SK-N-MC (cell line): ENCODE results near the gene LENEP.

Experiments used
- DNase-seq: peaks from one replicate; pipeline ENCODE4 v3.0.0-alpha.2; 2011; ENCODE audit warnings: low read depth, low spot score
- H3K27ac ChIP-seq: fragments of 200-600 bp; sonication (generic); 2 replicates; pipeline ENCODE4 v1.5.1; 2016; ENCODE audit warnings: mixed run types
- H3K36me3 ChIP-seq: fragments of 200-600 bp; sonication (generic); 2 replicates; pipeline ENCODE4 v1.6.1; 2017; ENCODE audit warnings: antibody characterized with exemption, low read length, mixed read lengths; ENCODE audit not compliant: insufficient read depth
- H3K4me3 ChIP-seq: fragments of 200-600 bp; sonication (generic); 2 replicates; pipeline ENCODE4 v1.5.1; 2016
- H3K9ac ChIP-seq: fragments of 200-600 bp; sonication (generic); 2 replicates; pipeline ENCODE4 v1.8.0; 2017; ENCODE audit warnings: mixed run types, mixed read lengths; ENCODE audit not compliant: insufficient read length
- H3K9me3 ChIP-seq: fragments of 200-600 bp; sonication (generic); 2 replicates; pipeline ENCODE4 v1.6.1; 2017; ENCODE audit warnings: low read depth, mild to moderate bottlenecking, antibody characterized with exemption, low read length, moderate library complexity, mixed read lengths
- EZH2 ChIP-seq: fragments of 200-600 bp; sonication (generic); IDR thresholded peaks from one replicate; pipeline ENCODE4 v1.6.1; 2017; ENCODE audit warnings: antibody characterized with exemption
- FOXP2 ChIP-seq: optimal IDR thresholded peaks from 2 replicates; pipeline ENCODE3; 2011; ENCODE audit warnings: mild to moderate bottlenecking, moderate library complexity; ENCODE audit not compliant: insufficient read depth; ENCODE audit errors: extremely low read length, control extremely low read depth
- POLR2AphosphoS5 ChIP-seq: IDR thresholded peaks from 2 replicates; pipeline ENCODE4 v1.6.1; 2012; ENCODE audit warnings: mild to moderate bottlenecking, low read depth, low read length, borderline replicate concordance

Gene LENEP

DNA sequence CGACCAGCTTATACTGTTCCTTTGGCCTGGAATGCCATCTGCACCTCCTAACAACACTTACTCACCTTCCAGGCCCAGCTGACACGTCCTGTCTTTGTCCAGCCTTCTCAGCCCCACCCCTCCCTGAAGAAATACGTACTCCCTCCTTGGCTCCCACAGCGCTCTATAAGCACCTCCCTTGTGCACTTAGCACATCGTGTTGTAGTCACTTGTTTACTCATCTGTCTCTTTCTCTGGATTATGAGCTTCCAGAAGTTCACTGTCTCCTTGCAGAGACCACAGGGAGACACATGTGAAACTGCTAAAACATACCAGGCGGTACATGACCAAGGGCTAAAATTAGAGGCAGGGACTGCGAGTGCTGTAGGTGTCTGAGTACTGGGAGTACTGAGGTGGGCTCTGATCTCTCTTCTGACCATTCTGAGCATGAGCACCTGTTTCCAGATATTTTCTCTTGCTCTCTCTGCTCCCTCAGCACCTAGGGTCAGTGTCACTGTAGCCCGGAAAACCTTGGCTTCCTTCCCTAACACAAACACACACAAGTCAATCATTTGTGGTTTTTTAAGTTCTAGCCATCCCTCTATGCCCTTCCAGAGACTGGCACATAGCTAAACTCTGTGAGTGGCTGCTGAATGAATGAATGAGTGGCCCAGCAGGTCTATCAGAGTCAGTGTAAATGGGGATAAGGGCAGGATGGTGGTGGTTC, 45.4 kb downstream of the LENEP start:
- no peak for TF ChIP-seq POLR2AphosphoS5
- no peak for TF ChIP-seq FOXP2
- TF ChIP-seq EZH2: no peak
- no peak overlapping the region for H3K27ac ChIP-seq
- H3K9me3 ChIP-seq: no peaks in the 10 kb centered on the region
- no peak for DNase-seq
- H3K9ac ChIP-seq: no peak overlapping the region
- H3K4me3 ChIP-seq: no peak overlapping the region
- H3K36me3 ChIP-seq: no peaks in the 10 kb centered on the region

DNA sequence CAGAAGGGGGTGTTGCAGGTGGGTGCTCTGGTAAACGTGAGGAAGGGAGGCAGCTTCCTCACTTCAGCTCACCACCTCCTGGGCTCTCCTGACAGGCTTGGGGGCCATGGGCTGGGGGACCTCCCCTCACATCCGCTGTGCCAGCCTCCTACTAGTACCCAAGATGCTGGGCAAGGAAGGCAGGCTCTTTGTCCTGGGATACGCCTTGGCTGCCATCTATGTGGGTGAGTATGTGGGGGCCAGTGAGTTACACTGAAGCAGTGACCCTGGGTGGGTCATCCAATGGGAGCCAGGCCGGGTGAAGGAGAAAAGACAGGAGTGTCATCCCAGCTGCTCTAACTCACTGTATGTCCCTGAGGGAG, 45.9 kb downstream of the LENEP start:
- H3K9ac ChIP-seq: no peak overlapping the region
- no peak for DNase-seq
- no peaks in the 10 kb centered on the region for H3K9me3 ChIP-seq
- no peaks in the 10 kb centered on the region for H3K36me3 ChIP-seq
- TF ChIP-seq POLR2AphosphoS5 (no peak), EZH2 (no peak)
- H3K4me3 ChIP-seq: no peak overlapping the region
- H3K27ac ChIP-seq: no peak overlapping the region

DNA sequence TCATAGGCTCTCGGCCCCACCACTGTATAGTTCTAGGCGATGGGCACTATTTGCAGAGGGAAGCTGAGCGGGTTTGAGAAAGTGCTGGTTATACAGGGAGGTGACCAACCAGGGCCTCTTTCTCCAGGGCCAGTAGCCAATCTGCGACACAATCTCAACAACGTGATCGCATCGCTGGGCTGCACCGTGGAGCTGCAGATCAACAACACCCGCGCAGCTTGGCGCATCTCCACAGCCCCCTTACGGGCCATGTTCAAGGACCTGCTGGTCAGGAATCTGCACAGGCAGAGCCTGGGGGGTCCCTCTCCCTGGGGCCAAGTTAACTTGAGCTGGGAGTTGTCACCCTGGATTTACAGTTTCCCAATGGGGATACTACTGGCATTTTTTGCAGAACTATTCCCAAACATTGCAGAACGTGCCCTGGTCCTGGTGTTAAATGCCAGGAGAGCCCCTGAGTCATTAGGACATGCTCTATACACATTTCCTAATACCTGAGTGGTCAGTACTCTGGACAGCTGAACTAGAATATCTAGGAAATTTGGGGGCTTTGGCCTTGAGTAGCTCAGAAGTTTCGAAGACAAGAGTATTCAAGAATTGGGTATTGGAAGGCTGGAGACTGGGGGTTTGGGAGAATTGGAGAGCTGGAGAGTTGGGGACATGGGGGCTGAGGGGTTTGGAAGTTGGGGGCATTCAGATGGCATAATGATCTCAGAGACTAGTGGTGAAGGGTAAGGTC, 47.1 kb downstream of the LENEP start:
- no peak overlapping the region for H3K4me3 ChIP-seq
- H3K27ac ChIP-seq: no peak overlapping the region
- DNase-seq: no peak
- TF ChIP-seq POLR2AphosphoS5 (no peak), EZH2 (no peak), FOXP2 (no peak)
- no peaks in the 10 kb centered on the region for H3K36me3 ChIP-seq
- H3K9ac ChIP-seq: no peak overlapping the region
- H3K9me3 ChIP-seq: no peaks in the 10 kb centered on the region

DNA sequence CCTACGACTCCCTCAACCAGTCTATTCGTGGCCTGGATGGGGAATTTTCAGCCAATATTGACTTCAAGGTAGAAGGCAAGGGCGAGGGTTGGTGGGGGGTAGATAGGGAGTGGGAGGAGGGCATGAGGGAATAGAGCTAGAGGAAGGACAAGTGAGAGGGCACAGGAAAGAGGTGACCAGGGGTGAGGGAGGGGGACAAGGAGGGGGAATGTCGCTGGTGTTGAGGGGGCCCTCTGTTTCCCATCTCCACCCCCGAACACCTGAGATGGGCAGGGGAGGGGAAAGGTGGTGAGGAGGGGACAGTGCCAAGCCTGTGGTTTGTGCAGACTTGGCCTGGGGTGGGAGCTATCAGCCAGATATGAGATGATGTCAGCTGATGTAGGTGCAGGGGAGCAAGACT, 49.4 kb downstream of the LENEP start:
- no peak for TF ChIP-seq FOXP2
- no peak for TF ChIP-seq POLR2AphosphoS5
- no peak for TF ChIP-seq EZH2
- H3K9ac ChIP-seq: no peak overlapping the region

DNA sequence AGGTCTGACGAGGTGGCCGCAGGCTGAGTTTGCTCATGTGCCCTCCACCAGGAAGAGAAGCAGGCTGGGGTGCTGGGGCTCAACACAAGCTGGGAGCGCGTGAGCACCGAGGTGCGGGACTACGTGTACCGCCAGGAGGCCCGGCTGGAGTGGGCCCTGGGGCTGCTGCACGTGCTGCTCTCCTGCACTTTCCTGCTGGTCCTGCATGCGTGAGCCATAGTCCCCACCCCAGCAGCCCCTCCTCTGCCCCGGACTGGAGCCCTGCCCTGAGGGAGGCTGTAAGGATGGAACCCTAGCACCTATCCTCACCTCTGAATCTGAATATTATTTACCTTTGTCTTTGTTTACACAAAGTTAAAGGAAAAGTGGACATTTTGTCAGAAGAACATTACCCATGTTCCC, 49.9 kb downstream of the LENEP start:
- no peak overlapping the region for H3K27ac ChIP-seq
- H3K36me3 ChIP-seq: no peaks in the 10 kb centered on the region
- DNase-seq: no peak
- no peaks in the 10 kb centered on the region for H3K9me3 ChIP-seq
- H3K9ac ChIP-seq: no peak overlapping the region
- no peak overlapping the region for H3K4me3 ChIP-seq
- no peak for TF ChIP-seq EZH2

More for the DNA sequence above, 49.4 kb downstream of the LENEP start:
- H3K4me3 ChIP-seq: no peak overlapping the region
- DNase-seq: no peak
- H3K27ac ChIP-seq: no peak overlapping the region
- no peaks in the 10 kb centered on the region for H3K9me3 ChIP-seq
- H3K36me3 ChIP-seq: no peaks in the 10 kb centered on the region

DNA sequence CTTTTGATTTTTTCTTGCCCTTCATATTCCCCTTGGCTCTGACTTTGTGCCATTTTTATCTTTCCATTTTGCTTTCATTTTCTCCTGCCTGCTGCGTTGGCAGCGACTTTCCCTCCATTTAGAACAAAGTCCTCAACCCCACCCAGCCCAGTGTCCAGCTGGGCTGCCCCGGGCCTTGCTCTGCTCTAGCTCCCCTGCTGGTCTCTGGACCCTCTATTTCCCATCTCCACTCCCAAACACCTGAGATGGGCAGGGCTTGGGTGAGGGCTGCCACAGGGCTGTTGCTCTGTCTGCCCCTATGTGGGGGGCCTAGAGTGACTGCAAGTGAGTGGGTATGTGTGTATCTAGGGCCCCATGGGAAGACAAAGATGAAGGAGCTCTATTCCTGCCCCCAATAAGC, 50.4 kb downstream of the LENEP start:
- no peak overlapping the region for H3K4me3 ChIP-seq
- TF ChIP-seq FOXP2: no peak
- TF ChIP-seq POLR2AphosphoS5: no peak
- no peak for TF ChIP-seq EZH2
- no peak for DNase-seq
- H3K9ac ChIP-seq: no peak overlapping the region
- H3K27ac ChIP-seq: no peak overlapping the region
- no peaks in the 10 kb centered on the region for H3K9me3 ChIP-seq
- no peaks in the 10 kb centered on the region for H3K36me3 ChIP-seq
